ENCODE measurements around the gene ARHGAP6. TPM values are rescaled to one million over a fixed set of nuclear protein-coding genes. Genes with fewer than 3 reads are reported as not detected.

The ARHGAP6 gene
- total RNA-seq, 4 donors from 2014 or later: 49.2 to 63.8 (median 51.5) TPM

DNA sequence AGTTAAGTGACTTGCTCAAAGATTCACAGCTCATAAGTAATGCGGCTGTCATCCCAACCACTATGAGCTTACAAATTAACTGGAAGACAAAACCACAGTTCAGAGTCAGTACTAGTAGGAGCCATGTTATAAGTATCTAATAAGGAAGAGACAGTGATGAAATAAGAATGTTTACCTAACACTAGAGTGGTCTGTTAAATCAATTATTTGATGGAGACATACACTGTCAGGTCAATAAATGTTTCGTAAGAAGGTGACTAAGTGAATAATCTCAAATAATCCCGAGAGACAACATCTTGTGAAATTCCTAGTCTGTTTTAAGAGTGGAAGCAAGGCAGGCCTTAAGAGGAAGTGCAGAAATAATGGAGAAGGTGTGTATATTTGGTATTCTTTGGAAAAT is 398.3 kb downstream of the ARHGAP6 start:
- DNase-seq: no peak
- Histone ChIP-seq H3K9me3 (no peaks in the 10 kb centered on the region), H3K27me3 (no peaks in the 10 kb centered on the region), H3K27ac (no peak overlapping the region), H3K4me3 (replicated peaks in 1 of 3) (no peak overlapping the region), H3K36me3 (no peaks in the 10 kb centered on the region), H3K4me1 (peaks cover 5 to 12% of the 10 kb centered on the region in 2 donors)
- intact Hi-C loops (cut with DNase I): no loop called here
- no peak for TF ChIP-seq POLR2A (IDR thresholded peaks at IDR 0.05)
- TF ChIP-seq, protein P1, sequence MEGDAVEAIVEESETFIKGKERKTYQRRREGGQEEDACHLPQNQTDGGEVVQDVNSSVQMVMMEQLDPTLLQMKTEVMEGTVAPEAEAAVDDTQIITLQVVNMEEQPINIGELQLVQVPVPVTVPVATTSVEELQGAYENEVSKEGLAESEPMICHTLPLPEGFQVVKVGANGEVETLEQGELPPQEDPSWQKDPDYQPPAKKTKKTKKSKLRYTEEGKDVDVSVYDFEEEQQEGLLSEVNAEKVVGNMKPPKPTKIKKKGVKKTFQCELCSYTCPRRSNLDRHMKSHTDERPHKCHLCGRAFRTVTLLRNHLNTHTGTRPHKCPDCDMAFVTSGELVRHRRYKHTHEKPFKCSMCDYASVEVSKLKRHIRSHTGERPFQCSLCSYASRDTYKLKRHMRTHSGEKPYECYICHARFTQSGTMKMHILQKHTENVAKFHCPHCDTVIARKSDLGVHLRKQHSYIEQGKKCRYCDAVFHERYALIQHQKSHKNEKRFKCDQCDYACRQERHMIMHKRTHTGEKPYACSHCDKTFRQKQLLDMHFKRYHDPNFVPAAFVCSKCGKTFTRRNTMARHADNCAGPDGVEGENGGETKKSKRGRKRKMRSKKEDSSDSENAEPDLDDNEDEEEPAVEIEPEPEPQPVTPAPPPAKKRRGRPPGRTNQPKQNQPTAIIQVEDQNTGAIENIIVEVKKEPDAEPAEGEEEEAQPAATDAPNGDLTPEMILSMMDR (IDR thresholded peaks at IDR 0.05): no peak
- WGBS, 2 donors: 93 to 96% methylated on average over 3 of the region's 3 CpGs

DNA sequence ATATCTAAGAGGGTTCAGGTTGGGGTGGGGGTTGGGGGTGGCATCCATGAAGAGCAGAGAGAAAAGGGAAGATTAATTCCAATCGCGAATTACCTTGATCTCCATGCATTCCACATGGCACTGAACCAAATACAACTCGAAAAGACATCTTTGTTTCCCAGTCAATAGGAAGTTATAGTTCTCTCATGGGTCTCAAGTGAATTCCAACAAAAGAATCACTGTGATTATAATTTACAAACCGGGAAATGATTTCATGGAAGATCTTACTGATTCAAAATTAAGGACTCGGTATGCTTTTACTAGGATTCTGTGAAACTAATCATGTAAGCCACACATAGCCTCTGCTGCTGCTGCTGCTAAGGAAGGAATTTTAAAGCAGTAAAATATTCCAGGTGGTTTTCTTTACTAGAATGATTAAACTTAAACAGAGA is 399.1 kb downstream of the ARHGAP6 start:
- H3K9me3 ChIP-seq: no peaks in the 10 kb centered on the region
- intact Hi-C loops (cut with DNase I): no loop called here
- no peak overlapping the region for H3K4me3 ChIP-seq (replicated peaks in 1 of 3)
- TF ChIP-seq POLR2A (IDR thresholded peaks at IDR 0.05): no peak
- TF ChIP-seq, protein P1 (IDR thresholded peaks at IDR 0.05): no peak
- H3K36me3 ChIP-seq: no peaks in the 10 kb centered on the region
- DNase-seq: no peak
- no peak overlapping the region for H3K27ac ChIP-seq
- WGBS, 2 donors: 59 to 65% methylated on average over 5 of the region's 5 CpGs
- H3K4me1 ChIP-seq: peaks cover 5 to 12% of the 10 kb centered on the region in 2 donors
- no peaks in the 10 kb centered on the region for H3K27me3 ChIP-seq

DNA sequence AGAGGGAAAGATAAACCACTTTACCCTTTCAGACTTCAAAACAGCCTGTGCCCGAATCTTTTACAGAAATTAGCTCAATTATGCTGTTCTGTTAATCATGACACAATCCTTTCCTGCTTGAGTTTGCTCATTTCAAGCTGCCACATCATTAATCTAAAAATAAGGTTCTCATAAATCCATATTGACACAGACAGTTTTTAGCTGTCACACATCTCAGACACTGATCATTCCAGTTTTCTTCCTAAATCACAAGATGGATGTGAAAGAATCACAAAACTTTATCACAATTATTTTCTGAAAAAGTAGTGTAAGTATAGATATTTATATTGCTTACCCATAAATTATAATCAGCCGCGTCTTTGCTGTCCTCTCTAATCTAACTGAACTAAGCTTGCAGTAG is 400.4 kb downstream of the ARHGAP6 start:
- Histone ChIP-seq H3K4me1 (peaks cover under 1 to 9% of the 10 kb centered on the region in 2 donors), H3K27me3 (no peaks in the 10 kb centered on the region), H3K9me3 (no peaks in the 10 kb centered on the region), H3K27ac (peak overlapping the region in 1 of 3 donors; percentile 43), H3K4me3 (replicated peaks in 1 of 3) (no peak overlapping the region), H3K36me3 (no peaks in the 10 kb centered on the region)
- TF ChIP-seq, protein P1 (IDR thresholded peaks at IDR 0.05): no peak
- TF ChIP-seq POLR2A (IDR thresholded peaks at IDR 0.05): no peak
- intact Hi-C loops (cut with DNase I): no loop called here
- WGBS, 2 donors: 69 to 76% methylated on average over 3 of the region's 3 CpGs
- no peak for DNase-seq

DNA sequence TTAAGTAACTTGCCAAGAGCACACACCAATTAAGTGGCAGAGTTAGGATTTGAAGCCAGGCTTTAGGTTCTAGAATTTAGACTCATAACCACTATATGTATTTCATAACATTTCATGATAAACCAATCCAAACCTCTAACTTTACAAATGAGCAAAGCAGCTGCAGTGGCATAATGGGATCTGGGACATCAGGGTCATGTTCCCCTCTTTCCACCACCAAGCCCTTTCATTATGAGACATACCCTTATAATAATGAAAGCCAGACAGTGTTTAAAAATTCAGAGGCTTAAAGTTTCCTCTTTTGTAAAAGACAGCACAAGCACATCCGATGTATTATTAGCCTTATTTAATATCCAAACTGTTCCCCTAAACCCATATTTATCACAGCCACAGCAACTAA is 400.8 kb downstream of the ARHGAP6 start:
- intact Hi-C loops (cut with DNase I): no loop called here
- 75 to 83% methylated on average over 1 of the region's 1 CpG for whole genome bisulfite sequencing, 2 donors
- Histone ChIP-seq H3K27ac (peak overlapping the region in 1 of 3 donors; percentile 7), H3K27me3 (no peaks in the 10 kb centered on the region), H3K4me1 (peaks cover 0 to 7% of the 10 kb centered on the region in 2 donors), H3K9me3 (no peaks in the 10 kb centered on the region), H3K36me3 (no peaks in the 10 kb centered on the region), H3K4me3 (replicated peaks in 1 of 3) (no peak overlapping the region)
- no peak for DNase-seq
- no peak for TF ChIP-seq POLR2A (IDR thresholded peaks at IDR 0.05)
- TF ChIP-seq, protein P1 (IDR thresholded peaks at IDR 0.05): no peak

DNA sequence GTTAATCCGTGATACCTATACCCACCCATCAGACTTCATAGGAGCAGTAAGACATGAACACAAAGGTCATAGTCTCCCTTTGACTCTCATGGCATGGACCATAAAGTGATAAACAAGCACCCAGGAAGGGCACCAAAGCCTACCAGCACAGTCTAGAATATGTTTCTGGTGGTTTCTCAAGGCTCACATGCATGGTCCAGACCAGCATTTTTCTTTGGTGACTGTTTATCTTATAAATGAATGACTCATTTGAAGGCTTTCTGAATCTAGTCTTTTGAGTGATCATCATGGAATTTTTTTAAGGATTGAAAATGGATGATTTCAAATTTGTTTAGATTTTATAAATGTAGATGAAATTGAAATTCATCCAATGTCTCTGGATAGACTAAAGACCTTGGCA is 404.5 kb downstream of the ARHGAP6 start:
- no peak for TF ChIP-seq POLR2A (IDR thresholded peaks at IDR 0.05)
- TF ChIP-seq, protein P1 (IDR thresholded peaks at IDR 0.05): no peak
- intact Hi-C loops (cut with DNase I): no loop called here

More for the DNA sequence above, 404.5 kb downstream of the ARHGAP6 start:
- Histone ChIP-seq H3K9me3 (no peaks in the 10 kb centered on the region), H3K4me1 (peaks cover 0 to 1% of the 10 kb centered on the region in 2 donors), H3K27me3 (no peaks in the 10 kb centered on the region), H3K27ac (no peak overlapping the region), H3K36me3 (no peaks in the 10 kb centered on the region), H3K4me3 (replicated peaks in 1 of 3) (no peak overlapping the region)
- 94 to 100% methylated on average over 1 of the region's 1 CpG for WGBS, 2 donors
- DNase-seq: no peak

Measured in thyroid gland (tissue), 4 donors.